GM12878 (cell line): ENCODE measurements around the gene CYP3A4. TPM values are rescaled to one million over a fixed set of nuclear protein-coding genes. Genes with fewer than 3 reads are reported as not detected.
"Not testable (repeated sequence)": the region's sequence is repeated elsewhere in the genome, so short reads cannot be mapped to it uniquely, and the experiment has no call there.

ENCODE experiments used
- ATAC-seq: fragments of 200-7000 bp; cut with Tn5 transposase; 3 replicates; pipeline ENCODE4 v1.9.1; 2020; ENCODE audit warnings: mild to moderate bottlenecking, moderate library complexity
- BruUV-seq: library from RNA; stranded (reverse); fragments of 400-500 nt; replicated peaks from 2 replicates; lab custom pipeline; 2021; lab: Mats Ljungman, UMichigan
- CTCF ChIA-PET: fragments of 300-600 bp; sonication (Branson Sonifier 250); formaldehyde crosslinking; extraction: SDS; loops from one replicate; lab custom pipeline; 2021; ENCODE audit warnings: inconsistent platforms; lab: Yijun Ruan, JAX
- POLR2A ChIA-PET: fragments of 350-600 bp; formaldehyde crosslinking; extraction: SDS; loops from one replicate; lab custom pipeline; 2021; ENCODE audit warnings: inconsistent platforms; lab: Charles Lee
- RAD21 ChIA-PET: fragments of 300-600 bp; sonication (Branson Sonifier 250); formaldehyde crosslinking; loops from one replicate; lab custom pipeline; 2023; ENCODE audit warnings: antibody characterized with exemption; ENCODE audit not compliant: unreplicated experiment; lab: Charles Lee
- SMC1A ChIA-PET: fragments of 300-600 bp; sonication (Branson Sonifier 250); formaldehyde crosslinking; loops from one replicate; lab custom pipeline; 2023; ENCODE audit not compliant: unreplicated experiment, uncharacterized antibody; lab: Charles Lee
- DNase-seq: peaks from one replicate; pipeline ENCODE4 v3.0.0-alpha.2; 2011; ENCODE audit warnings: low read depth, low spot score
- FAIRE-seq: peaks from 3 replicates; lab custom pipeline; 2011; peaks lifted over from hg19 to GRCh38; lab: Jason Lieb, UNC
- H2AFZ ChIP-seq: 2 replicates; pipeline ENCODE4 v1.6.0; 2011; ENCODE audit warnings: low read depth, low read length, control low read depth; ENCODE audit not compliant: control insufficient read depth
- H3K27ac ChIP-seq: 2 replicates; pipeline ENCODE4 v1.5.1; 2011; ENCODE audit warnings: control low read depth; ENCODE audit not compliant: control insufficient read depth, insufficient read depth
- H3K27me3 ChIP-seq, 2 experiments: replicated peaks in 1 of 2; 2 replicates each; pipeline versions ENCODE4 v1.6.0 to v1.6.1; 2011; ENCODE audit warnings: low read length in 1 of 2; ENCODE audit not compliant: control insufficient read depth in 2 of 2, insufficient read depth in 2 of 2
- H3K36me3 ChIP-seq, 2 experiments: 2 replicates each; pipeline ENCODE4 v1.5.1; 2011; ENCODE audit warnings: low read length in 1 of 2; ENCODE audit not compliant: control insufficient read depth in 2 of 2, insufficient read depth in 2 of 2
- H3K4me1 ChIP-seq: 2 replicates; pipeline ENCODE4 v1.6.1; 2011; ENCODE audit warnings: mild to moderate bottlenecking, low read length, moderate library complexity, mixed read lengths; ENCODE audit not compliant: control insufficient read depth, insufficient read depth
- H3K4me2 ChIP-seq: 2 replicates; pipeline ENCODE4 v1.6.0; 2011; ENCODE audit warnings: control low read depth; ENCODE audit not compliant: control insufficient read depth, insufficient read depth
- H3K4me3 ChIP-seq: fragments of 200-600 bp; sonication (generic); 2 replicates; pipeline ENCODE4 v1.5.1; 2016
- H3K79me2 ChIP-seq: 2 replicates; pipeline ENCODE4 v1.6.0; 2011; ENCODE audit warnings: low read length; ENCODE audit not compliant: control insufficient read depth, insufficient read depth
- H3K9ac ChIP-seq: 2 replicates; pipeline ENCODE4 v1.8.0; 2011; ENCODE audit warnings: low read length, control low read depth, mixed read lengths; ENCODE audit not compliant: control insufficient read depth, insufficient read depth
- H3K9me3 ChIP-seq: replicated peaks from 3 replicates; pipeline ENCODE4 v1.5.1; 2011; ENCODE audit warnings: mild to moderate bottlenecking, low read length; ENCODE audit not compliant: control insufficient read depth, insufficient read depth
- H4K20me1 ChIP-seq: 2 replicates; pipeline ENCODE4 v1.6.0; 2011; ENCODE audit not compliant: control insufficient read depth, insufficient read depth
- BRCA1 ChIP-seq: IDR thresholded peaks from 2 replicates; pipeline ENCODE4 v1.6.1; 2011; ENCODE audit warnings: low read depth, low read length, improper control_type of control experiment
- CEBPB ChIP-seq, 2 experiments: fragments of 150-350 bp in 1 of 2; IDR thresholded peaks; 2 replicates each; pipeline ENCODE4 v1.6.1; 2012 to 2014; ENCODE audit warnings: low read depth in 2 of 2, low read length in 2 of 2, borderline replicate concordance in 1 of 2, inconsistent platforms in 1 of 2
- CREB1 ChIP-seq: IDR thresholded peaks from 2 replicates; pipeline ENCODE4 v1.6.1; 2012; ENCODE audit warnings: low read depth, mild to moderate bottlenecking, inconsistent platforms
- CREM ChIP-seq: IDR thresholded peaks from 2 replicates; pipeline ENCODE4 v1.6.1; 2014; ENCODE audit warnings: antibody characterized with exemption, low read depth
- EED ChIP-seq: sonication (generic); IDR thresholded peaks from 2 replicates; pipeline ENCODE4 v1.6.1; 2016; ENCODE audit warnings: antibody characterized with exemption, low read depth
- FOXM1 ChIP-seq: IDR thresholded peaks from 2 replicates; pipeline ENCODE4 v1.6.1; 2012; ENCODE audit warnings: low read depth, mild to moderate bottlenecking, inconsistent platforms, low read length, moderate library complexity
- MAX ChIP-seq: IDR thresholded peaks from 2 replicates; pipeline ENCODE4 v1.6.1; 2012; ENCODE audit warnings: low read depth, low read length, improper control_type of control experiment
- NBN ChIP-seq: fragments of 450-650 bp; IDR thresholded peaks from 2 replicates; pipeline ENCODE4 v1.6.1; 2016
- NR2F1 ChIP-seq: fragments of 450-650 bp; conservative IDR thresholded peaks from 2 replicates; pipeline ENCODE4 v1.6.1; 2017; ENCODE audit warnings: mild to moderate bottlenecking
- STAT1 ChIP-seq: fragments of 450-650 bp; conservative IDR thresholded peaks from 2 replicates; pipeline ENCODE4 v1.6.1; 2014; ENCODE audit warnings: antibody characterized with exemption, mild to moderate bottlenecking
- YY1 ChIP-seq: IDR thresholded peaks from 2 replicates; pipeline ENCODE4 v1.6.1; 2011; ENCODE audit warnings: low read depth, mild to moderate bottlenecking, low read length
- ZBTB40 ChIP-seq: fragments of 450-650 bp; IDR thresholded peaks from 2 replicates; pipeline ENCODE4 v1.6.1; 2016; ENCODE audit warnings: mild to moderate bottlenecking, moderate library complexity, borderline replicate concordance
- ZNF622 ChIP-seq: fragments of 450-650 bp; IDR thresholded peaks from 2 replicates; pipeline ENCODE4 v1.6.1; 2017; ENCODE audit warnings: mild to moderate bottlenecking, inconsistent platforms
- WGBS: methylation state at CpG from one replicate; pipeline ENCODE4 v1.1.6; 2016; ENCODE audit warnings: low lambda C conversion rate; ENCODE audit not compliant: insufficient replicate concordance, insufficient coverage; ENCODE audit errors: missing lambda C conversion rate; 5-methylcytosine and 5-hydroxymethylcytosine counted together
- in situ Hi-C: fragments of 300-500 bp; cut with MboI; formaldehyde crosslinking; loops from 9 replicates; pipeline ENCODE4 v1.14.3; 2018; ENCODE audit warnings: mixed read lengths
- intact Hi-C: fragments of 100-400 bp; cut with micrococcal nuclease; formaldehyde crosslinking; loops from one replicate; pipeline ENCODE4 v1.14.2; 2022; ENCODE audit not compliant: unreplicated experiment
- polyA plus RNA-seq, 11 experiments: library from polyadenylated mRNA; depleted of rRNA in 4 of 11; unstranded in 6 of 11; stranded (reverse) in 5 of 11; fragments of >200 nt; fragmentation: Nextera tagmentation in 4 of 11; fragmentation: Illumina TruSeq in 1 of 11; extraction: Ambion mirVana in 4 of 11; extraction: Trizol in 1 of 11; gene quantifications; 1 replicate in 1 of 11; 2 replicates in 10 of 11; pipeline versions ENCODE4 v1.2.1 to v1.2.3, GENCODE V29; 2011 to 2016; ENCODE audit warnings: inconsistent platforms in 2 of 11, missing spikeins in 2 of 11, low read depth in 1 of 11
- total RNA-seq, 4 experiments: library from RNA; depleted of rRNA in 3 of 4; stranded (reverse); fragments of >200 nt in 3 of 4; fragmentation: Illumina TruSeq in 1 of 4; extraction: Trizol in 1 of 4; gene quantifications; 2 replicates each; pipeline versions ENCODE4 v1.2.1 to v1.2.3, GENCODE V29; 2013 to 2021

Gene CYP3A4
- total and polyA plus RNA-seq, 10 of the 15 experiments (the other 5 are each of a cell fraction or from before 2014, with no cell fraction given) = 0.02 to 0.21 (median 0.04) TPM; not detected in 7

GRCh38 chr7:99786726-99787335, 2.8 kb upstream of the CYP3A4 start:
- POLR2A ChIA-PET = no interaction called here
- no peaks in the 10 kb centered on the region for H3K36me3 ChIP-seq
- H3K9me3 ChIP-seq = peaks cover 3% of the 10 kb centered on the region; the same call in 2 of the 3 replicates
- RAD21 ChIA-PET = no interaction called here
- no peak overlapping the region for H3K4me3 ChIP-seq
- TF ChIP-seq CREB1 = no peak
- TF ChIP-seq FOXM1 = no peak
- TF ChIP-seq BRCA1 = no peak
- TF ChIP-seq STAT1 = no peak
- TF ChIP-seq ZBTB40 = no peak
- TF ChIP-seq CEBPB (IDR thresholded peaks at IDR 0.05; ENCODE audit: borderline replicate concordance in 1 of 2, low read depth in 2 of 2, low read length in 2 of 2) = no peak
- no peak for TF ChIP-seq EED
- no peak for TF ChIP-seq NR2F1
- TF ChIP-seq NBN = no peak
- TF ChIP-seq MAX = no peak
- TF ChIP-seq YY1 = no peak
- no peak for TF ChIP-seq CREM
- no peak for TF ChIP-seq ZNF622
- FAIRE-seq (no peak), ATAC-seq (no peak), DNase-seq (no peak)
- SMC1A ChIA-PET = no interaction called here
- WGBS = 38% methylated on average over 3 of the region's 3 CpGs
- H3K4me2 ChIP-seq = no peak overlapping the region
- intact Hi-C loops (no loop called here), in situ Hi-C loops (no loop called here)
- H3K9ac ChIP-seq = no peak overlapping the region
- H4K20me1 ChIP-seq = no peaks in the 10 kb centered on the region
- no peaks in the 10 kb centered on the region for H3K79me2 ChIP-seq
- H3K4me1 ChIP-seq = no peaks in the 10 kb centered on the region; the same call in 1 of the 2 replicates
- BruUV-seq = no TSS peak
- H3K27ac ChIP-seq = no peak overlapping the region
- CTCF ChIA-PET = interaction anchor here (1.4 kb wide), 1 partner anchor 22 kb away, joined by 3 read pairs; no protein-coding TSS in a partner anchor
- H3K27me3 ChIP-seq = peaks cover 0 to 3% of the 10 kb centered on the region in 2 experiments; a peak in 2 of 4 replicates
- H2AFZ ChIP-seq = no peak overlapping the region

- SMC1A ChIA-PET, H2AFZ ChIP-seq, CTCF ChIA-PET, H3K4me3 ChIP-seq, H3K4me2 ChIP-seq, H3K9ac ChIP-seq, DNase-seq, H3K79me2 ChIP-seq, POLR2A ChIA-PET, H3K9me3 ChIP-seq, H3K27ac ChIP-seq, H3K4me1 ChIP-seq, in situ Hi-C loops, H3K36me3 ChIP-seq, H3K27me3 ChIP-seq, BruUV-seq, ATAC-seq, intact Hi-C loops, FAIRE-seq, RAD21 ChIA-PET, H4K20me1 ChIP-seq: not testable (repeated sequence)
- 59% methylated on average over 3 of the region's 3 CpGs for WGBS
These were observed 1.7 kb upstream of the CYP3A4 start for GRCh38 chr7:99785654-99786053.
